Stimulated activated CD8-positive, alpha-beta memory T cell treated with anti-CD3 and anti-CD28 coated beads, Interleukin-12 subunit alpha, Interleukin-12 subunit beta, amount 100 ng/mL, for 24 hours (primary cell): ENCODE measurements around the gene GLCCI1.
"Not testable (repeated sequence)": the region's sequence is repeated elsewhere in the genome, so short reads cannot be mapped to it uniquely, and the experiment has no call there.

Source experiments
- DNase-seq: peaks from one replicate; pipeline ENCODE4 v3.0.0-alpha.2; 2020; ENCODE audit errors: extremely low read depth

The GLCCI1 gene

DNA sequence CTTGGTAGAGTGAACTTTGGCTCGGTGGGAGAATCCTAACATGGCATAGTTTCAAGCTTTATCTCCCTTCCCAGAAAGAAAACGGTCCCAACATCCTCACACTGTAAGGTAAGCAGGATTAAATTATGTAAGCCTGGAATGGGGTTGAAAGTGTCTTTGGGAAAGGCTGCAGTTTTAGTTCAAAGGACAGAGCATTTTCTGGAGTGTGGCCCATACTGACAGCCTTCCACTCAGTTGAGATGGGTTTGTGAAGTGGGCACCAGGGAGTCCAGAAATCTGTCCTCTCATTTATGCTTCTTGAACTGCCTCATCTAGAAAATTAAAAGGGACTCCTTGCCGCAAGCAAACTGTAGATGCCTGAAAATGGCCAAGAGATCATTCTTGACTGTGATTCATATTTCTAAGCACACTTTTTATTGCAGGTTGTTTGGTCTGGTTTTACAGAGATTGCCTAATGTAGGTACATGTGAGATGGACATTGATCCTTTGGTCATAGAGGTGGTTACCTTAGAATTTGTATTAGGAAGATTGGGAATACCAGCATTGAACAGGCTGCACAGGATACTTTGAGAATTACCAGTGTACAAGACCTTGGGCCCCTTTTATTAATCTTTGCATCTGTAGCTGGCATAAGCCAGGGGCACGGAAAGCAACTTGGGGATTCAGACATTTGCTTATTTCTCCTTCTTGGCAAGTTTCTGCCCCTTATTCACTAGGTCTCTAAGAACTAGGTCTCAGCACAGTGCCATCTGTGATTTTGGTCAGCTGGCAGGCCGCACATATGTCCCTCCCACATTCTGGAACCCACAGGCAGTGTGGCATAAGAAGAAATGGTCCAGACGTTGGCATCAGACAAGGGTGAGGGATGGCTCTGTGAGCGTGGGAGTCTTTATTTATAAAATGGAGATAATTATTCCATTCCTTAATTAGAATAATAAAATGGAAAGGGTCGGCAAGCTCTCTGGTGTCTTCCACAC, 125.9 kb downstream of the GLCCI1 start:
- DNase-seq, result no peak

DNA sequence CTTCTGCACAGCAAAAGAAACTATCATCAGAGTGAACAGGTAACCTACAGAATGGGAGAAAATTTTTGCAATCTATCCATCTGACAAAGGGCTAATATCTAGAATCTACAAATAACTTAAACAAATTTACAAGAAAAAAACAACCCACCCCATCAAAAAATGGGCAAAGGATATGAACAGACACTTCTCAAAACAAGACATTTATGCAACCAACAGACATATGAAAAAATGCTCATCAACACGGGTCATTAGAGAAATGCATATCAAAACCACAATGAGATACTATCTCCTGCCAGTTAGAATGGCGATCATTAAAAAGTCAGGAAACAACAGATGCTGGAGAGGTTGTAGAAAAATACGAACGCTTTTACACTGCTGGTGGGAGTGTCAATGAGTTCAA, 132.7 kb downstream of the GLCCI1 start:
- DNase-seq, result not testable (repeated sequence)

DNA sequence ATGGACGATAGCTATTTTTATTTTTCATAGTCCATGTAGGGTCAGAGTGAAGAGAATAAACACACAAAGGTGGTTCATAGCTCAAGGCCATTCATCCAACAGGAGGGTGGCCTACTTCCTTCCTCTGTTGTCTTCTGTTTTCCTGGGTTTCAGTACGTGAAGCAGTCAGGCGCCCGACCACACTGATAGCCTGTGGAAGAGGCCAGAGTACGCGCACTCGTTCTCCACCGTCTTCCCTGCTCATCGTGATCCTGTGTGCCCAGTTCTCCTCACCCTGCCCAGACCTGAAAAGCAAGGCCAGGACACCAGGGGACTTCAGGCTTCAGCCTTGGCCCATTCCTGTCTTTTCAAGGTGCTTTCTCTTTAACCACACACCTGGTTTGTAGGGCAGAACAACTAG, 134.7 kb downstream of the GLCCI1 start:
- DNase-seq, result no peak

DNA sequence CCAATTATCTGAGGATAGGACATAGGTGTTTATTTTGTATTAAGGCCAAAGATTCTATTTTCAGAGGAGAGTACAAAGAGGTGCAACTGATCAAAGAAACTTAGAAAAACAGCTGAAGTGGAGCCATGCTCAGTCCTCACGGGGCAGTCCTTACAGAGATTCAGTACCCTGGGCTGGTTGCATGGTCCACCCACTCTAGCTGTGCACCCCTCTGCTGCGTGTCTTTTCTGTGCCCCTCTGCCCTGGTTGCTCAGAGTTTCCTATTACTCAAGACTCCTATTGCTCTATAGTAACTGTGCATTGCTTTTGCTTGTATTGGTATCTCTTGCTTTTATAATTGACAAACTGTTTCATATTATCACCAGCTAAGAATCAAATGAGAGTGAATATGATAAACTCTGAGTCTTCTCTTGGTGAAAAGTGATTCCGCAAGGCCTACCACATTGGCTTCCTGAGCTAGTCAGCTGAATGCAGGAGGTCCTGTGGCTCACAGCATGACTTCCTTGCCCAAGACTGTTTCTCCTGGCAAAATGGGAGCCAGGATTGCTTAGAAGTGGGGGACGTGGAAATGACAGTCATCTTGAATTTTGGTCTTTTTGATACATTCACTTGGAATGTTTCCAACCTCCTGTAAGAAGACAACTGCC, 137.0 kb downstream of the GLCCI1 start:
- DNase-seq, result no peak

DNA sequence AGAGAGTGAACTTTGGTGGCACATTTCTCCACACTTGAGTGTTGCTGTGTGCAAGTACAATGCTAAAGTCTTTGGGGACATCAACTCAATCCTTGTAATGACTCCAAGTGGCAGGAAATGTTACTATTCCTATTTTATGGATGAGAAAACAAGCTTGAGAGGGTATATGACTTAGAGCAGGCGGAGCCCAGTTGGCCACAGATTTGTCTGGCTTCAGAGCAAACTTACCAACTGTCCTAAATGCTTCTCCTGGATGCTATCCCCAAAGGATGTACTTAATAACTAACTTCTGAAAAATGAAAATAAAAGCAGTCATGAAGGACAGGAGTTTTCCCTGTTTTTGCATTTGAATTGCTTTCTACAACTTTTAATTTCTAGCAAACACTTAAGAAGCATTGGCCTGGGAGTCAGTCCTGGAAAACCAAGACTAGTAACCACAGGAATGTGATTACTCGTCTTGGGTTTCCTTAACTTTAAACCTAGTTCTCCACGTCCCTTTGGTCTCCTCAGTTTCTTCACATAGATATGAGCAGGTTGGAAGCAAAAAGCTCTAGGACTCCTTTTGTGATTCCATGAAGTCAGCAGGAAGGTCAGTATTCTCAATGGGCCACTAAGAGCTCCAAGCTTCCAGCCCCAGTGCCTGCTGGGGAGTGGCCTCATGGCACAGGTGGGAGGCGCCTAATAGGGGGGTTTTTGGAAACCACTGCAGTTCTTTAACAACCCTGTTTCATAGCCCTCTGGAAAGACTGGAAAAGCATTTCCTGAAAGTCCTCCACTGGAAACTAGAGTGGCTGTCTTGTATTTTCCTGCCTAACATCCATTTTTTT, 140.8 kb downstream of the GLCCI1 start:
- DNase-seq, result no peak

DNA sequence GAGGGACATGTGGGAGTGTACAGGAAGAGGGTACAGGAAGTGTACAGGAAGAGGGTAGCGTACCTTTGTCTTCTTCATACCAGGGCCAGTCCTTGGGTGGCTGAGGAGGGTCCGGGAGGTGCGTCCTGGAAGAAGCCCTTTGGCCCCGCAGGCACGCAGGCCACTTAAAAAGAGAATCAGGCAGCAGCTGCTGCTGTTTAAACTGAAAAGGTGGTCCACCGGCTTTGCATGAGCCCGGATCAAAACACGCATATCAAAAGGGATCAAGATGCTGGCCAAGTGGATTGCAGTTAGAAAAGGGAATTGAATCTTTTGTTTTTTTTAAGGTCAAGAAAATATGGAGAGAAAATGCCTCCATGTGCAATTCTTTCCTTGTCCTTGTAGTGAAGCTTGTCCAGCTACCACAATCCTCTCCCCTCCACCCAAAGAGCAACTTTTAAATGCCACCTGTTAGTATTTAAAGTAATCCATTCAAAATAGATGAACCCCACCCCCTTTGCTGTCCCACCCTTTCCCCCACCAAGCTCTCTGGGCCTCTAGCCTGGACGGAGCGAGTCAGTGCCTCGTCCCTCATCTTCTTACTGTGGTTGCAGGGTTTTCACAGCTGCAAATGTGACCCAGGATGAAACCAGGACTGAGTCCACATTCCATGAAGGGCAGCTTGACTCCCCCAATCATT, 142.8 kb downstream of the GLCCI1 start:
- no peak for DNase-seq

DNA sequence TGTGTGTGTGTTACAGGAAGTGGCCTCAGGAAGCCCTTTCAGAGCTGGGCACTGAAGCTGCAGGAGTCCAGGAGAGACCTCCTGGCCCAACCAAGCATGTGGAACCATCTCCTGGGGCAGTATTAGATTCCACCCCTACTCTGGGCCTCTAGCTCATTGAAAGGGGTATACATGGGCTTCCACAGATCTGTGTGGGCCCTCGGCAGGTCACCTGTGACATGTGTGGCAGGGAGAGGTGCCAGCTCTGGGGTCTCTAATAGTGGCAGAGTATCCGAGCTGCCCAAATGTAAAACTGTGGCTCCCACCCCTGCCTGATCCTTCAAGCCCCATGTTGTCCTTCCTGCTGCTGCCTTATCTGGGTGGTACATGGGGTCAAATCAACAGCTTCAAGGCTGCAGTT, 144.1 kb downstream of the GLCCI1 start:
- DNase-seq, result no peak

DNA sequence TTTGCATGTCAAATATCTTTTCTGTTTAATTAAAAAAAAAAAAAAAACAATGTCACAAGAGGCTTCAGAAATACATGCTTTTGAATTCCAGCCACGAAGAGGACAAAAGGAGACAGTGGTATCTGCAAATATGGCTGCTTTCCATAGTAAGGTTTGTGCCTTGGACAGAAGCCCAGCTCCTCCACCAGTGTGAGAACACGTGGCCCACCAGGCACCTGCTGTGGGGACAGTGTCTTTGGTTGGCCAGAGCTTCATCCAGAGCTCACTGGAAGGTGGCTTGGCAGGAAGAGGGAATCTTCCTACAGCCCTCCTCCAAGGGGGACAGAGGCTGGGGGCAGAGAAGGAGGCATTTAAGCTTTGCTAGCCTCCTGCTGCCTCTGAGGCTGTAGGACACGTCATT, 144.6 kb downstream of the GLCCI1 start:
- no peak for DNase-seq

DNA sequence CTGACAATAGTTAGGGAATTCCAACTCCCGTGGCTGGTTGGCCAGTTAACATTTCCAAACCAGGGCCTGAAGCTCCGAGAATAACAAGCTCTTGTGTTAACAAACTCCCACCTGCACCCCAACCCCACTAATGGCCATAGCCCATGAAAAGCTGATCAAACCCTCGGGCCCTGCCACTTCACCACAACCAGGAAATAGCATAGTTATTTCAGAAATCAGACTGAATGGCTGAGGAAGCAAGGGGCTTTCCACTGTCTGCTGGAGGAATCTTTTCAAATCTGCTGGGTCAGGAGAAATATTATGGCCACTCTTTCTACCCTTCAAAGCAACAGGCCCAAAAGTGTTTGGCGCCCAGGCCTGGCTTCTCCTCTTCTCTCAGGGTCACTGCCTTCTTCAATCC, 145.6 kb downstream of the GLCCI1 start:
- DNase-seq, result no peak

DNA sequence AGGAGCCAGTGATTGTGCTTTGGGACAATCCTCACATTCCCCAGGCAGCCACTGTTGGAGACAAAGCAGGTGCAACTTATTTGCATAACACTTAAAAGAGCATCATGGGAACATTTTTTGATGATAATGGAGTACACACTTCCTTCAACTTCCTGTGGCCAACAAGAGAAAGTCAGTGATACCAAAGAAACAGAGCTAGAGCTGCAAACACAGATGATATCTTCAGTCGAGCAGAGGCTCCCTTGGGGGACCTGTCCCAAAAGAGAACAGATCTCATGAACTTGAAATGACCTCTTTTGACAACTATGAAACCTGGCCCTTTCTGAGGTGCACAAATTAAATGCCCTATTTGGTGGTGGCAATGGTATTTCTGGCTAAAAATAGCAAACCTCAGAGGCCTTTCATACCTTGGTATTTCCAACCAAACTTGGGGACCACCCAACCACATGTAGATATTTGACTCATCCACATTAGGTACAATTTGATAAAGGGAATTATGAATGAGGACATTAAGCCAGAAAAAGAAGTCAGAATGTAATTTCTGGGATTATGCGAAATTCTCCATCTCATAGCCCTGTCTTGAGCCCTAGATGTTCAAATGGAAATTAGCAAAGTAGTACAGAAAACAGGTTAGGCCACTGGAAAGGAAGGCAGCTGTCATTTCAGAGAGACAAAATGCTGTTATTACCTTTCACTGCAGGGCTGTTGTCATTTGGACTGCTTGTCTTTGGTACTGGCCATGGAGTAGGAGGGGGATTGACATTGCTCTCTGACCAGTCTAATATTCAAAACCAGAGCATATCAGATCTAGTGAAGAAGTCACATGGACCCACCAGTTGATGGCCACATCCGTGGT, 147.2 kb downstream of the GLCCI1 start:
- no peak for DNase-seq

DNA sequence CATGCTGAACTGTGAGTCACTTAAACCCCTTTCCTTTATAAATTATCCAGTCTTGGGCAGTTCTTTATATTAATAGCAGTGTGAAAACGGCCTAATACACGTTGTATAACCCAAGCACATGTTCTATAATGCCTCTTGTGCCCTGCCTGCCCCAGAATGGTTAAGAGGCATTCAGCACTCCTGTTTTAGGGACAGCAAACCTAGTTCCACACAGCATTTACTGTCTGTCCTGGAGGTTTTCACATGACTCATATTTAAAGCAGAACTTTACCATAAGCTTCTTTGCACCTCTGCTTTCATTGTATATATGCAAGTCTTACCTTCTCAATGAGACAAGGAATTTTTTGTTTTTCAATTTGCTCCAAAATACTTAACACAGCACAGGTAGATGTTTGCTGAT, 148.6 kb downstream of the GLCCI1 start:
- no peak for DNase-seq

DNA sequence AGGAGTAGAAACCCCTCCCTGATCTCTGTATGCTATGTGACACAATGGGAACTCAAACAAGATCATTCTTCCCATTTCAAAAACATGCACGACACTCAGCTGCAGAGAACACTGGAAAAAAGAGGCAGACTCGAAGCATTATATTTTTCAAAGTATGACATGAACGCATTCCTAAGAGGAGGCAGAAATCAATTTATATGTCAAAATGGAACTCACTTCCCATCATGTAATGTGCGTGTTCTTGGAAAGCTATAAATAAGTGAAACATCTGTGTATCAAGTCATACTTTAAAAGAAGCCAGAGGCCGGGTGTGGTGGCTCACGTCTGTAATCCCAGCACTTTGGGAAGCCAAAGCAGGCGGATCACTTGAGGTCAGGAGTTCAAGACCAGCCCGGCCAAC, 150.7 kb downstream of the GLCCI1 start:
- DNase-seq, result no peak

DNA sequence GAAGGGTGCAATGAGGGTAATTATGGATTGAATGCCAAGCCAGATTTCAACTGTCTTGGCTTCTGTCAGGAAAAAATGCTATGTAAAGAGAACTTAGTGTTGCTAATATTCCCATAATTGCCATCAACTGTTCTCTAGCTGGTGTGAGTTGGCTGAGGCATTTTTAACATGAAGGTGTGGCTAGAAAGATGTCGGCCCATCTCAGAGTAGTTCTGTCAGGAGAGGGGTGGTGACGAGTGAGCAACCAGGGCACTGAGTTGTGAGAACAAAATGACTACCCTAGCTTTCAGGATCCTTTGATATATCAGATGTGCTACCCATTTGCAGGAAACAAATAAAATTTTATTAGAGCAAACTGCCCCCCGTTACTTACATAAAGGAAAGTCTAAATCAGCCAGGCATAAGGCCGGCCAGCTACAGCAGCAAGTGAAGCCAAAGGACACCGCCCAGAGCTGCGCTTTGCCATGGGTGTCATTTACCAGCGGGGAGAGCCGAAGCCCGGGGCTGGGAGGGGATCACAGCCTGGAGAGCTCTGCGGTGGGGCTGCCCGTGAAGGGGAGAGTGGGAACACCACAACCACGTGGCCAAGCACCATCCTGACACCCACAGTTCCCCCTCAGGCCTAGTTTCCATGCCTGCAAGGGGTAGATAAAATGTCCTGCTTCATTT, 151.9 kb downstream of the GLCCI1 start:
- no peak for DNase-seq

DNA sequence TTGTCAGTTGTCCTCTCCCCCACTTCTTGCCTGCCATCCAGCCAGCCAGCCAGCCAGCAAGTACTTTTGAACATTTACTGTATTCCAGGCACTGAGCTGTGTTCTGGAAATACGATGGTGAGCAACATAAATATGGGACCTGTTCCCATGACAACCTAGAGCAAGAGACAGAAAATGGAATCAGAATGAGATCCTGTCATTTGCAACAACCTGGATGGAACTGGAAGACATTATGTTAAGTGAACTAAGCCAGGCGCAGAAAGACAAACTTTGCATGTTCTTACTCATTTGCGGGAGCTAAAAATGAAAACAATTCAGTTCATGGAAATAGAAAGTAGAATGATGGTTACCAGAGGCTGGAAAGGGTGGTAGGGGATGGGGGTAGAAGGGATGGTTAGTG, 152.6 kb downstream of the GLCCI1 start:
- no peak for DNase-seq

DNA sequence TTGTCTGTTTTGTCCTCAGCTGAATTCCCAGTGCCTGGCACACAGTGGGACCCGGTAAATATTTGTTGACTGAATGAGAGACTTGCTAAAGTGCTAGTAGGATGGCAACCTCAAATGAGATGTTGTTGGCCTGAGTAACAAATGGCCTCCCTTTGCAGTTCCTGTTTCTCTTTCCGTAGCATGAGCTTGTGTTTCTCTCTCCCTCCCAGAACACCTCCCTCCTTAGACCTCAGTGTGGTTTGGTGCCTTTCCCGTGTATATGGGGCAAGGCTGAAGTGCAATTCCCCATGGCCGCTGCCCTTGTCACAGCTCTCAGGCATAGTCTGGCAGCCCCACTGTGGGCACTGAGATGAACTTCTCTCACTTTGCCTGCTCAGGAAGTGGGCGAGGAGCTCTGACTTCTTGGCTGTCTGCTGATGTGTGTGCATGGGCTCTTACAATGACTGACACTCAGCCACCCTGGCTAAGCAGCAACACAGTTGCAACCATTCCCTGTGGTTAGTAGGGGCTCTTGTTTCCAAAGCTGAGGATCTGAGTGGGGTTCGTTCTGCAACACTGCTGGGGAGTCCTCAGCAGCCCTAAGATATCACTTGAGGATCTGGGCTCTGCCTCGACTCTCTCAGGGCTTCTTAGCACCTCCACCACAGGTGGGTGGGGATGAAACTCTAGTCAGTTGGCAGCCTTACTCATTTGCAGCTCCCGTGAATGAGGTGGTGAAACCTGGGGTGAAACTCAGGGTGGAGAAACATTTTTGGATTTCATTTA, 157.3 kb downstream of the GLCCI1 start:
- DNase-seq, result peak; percentile 67

DNA sequence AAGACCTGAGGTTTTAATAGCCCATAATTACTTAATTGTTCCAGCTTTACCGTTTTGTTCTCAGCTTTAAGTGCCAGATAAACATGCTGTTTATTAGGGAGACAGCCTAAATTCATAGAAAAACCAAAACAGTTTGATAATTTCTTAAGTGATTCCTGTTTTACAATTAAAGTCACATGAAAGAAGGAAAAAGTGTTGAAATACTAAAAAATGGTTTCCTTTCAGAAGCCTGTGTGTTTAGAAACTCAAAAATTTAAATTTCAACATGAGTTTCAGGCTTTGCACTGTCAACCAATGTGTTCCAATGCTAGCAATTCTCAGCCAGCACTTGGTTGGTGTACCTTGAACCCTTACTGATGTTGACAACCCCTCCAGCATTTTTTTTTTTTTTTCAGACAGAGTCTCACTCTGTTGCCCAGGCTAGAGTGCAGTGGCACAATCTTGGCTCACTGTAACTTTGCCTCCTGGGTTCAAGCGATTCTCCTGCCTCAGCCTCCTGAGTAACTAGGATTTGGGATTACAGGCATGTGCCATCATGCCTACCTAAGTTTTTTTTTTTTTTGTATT, 158.1 kb downstream of the GLCCI1 start:
- DNase-seq, result no peak

DNA sequence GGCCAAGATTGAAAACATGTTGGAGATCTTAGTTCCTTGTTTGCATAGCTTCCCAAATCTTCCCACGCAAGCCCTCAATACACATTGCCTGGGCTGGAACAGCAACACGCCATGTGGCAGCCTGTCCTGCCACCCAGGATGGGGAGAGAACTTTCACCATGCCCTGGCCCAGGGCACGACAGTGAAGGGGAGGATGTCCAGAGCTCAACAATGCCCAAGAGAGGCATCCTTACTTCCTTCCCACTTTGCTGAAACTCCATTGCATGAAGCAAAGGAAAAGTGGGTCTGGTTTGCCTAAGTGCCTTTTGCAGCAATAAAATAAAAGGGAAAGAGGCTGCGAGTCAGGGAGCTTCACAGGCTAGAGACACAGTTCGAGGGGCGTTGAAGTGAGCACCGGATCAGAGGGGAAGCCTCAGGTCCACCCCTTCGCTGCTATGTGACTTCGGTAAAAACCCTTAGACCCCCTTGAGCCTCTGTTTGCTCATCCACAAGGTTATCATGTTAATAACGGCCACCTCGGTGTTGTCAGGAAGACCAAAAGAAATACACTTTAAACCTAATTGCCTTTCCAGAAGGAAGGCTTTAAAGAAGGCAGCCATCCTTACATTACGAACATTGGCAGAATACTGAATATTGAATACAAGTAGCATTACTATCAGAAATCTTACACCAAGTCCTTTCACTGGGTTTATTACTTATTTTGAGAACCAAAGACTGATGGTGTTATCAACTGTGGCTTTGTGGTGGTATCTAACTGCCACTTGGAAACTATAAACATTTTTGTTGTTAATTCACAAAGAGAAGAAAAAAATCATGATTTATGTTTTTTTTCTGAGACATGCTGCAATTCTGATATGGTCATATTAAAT, 160.1 kb downstream of the GLCCI1 start:
- DNase-seq, result no peak

DNA sequence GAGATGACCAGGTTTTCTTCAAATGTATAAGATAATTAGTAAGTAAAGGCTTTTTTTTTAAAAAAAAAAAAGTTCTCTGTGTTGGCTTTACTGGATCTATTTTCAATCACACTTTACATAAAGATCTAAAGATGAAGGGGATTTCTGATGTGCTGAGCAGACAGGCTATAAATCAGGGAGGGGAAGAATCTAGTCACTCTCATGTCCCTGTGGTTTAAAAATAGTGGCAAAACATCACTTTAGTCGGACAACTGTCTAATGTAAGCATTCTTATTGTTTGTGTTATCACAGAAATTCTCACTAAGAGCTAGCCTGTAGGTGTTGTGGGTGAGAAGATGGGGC, 160.7 kb downstream of the GLCCI1 start:
- no peak for DNase-seq
